ENCODE data around the gene PRSS33.

DNA sequence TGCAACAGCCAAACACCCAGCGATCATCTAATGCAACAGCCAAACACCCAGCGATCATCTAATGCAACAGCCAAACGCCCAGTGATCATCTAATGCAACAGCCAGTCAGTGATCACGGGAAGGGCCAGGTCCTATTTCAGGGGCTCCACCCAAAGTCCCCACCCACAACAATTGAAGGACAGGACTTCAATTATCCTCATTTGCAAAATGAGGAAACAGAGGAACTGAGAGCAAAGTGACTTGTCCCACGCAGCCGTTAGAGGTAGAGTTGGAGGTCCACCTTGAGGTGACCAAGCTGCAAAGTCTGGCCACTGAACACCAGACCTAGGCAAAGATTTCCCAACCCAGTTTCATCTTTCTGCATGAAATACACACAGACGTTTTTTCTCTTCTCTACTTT is 46.4 kb upstream of the PRSS33 start:
- TF ChIP-seq POLR2A (IDR thresholded peaks at IDR 0.05; ENCODE audit: low read length): no peak
- TF ChIP-seq GATA1 (IDR thresholded peaks at IDR 0.05; ENCODE audit: low read depth, low read length): no peak

Measured in erythroblast (primary cell).